Measurements from ENCODE around the gene SORCS3. TPM values are rescaled to one million over a fixed set of nuclear protein-coding genes. Genes with fewer than 3 reads are reported as not detected.

SORCS3 gene
- polyA plus RNA-seq, 3 donors: 3.6 to 5.7 (median 4.6) TPM

DNA sequence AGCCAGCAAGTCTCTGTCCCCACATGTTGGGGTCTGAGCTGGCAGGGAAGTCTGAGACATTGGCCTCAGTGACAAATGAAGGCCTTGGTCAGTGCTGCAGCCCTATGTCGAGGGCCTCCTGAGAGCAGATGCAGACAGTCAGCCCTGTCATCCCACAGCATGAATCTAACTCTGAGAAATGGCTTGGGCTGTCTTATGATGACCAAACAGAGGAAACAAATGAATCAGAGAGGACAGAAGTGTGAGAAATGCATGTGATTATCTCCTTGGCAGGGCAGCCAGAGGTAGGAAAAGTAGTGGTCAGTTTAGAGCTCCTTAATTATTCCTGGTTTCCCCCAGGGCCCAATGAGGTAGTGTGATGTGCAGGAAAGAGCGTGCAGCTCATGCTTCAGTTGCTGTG is 287.6 kb downstream of the SORCS3 start:
- no peak for DNase-seq (ENCODE audit: extremely low read depth in 1 of 11, low read depth in 9 of 11, low spot score in 4 of 11)

DNA sequence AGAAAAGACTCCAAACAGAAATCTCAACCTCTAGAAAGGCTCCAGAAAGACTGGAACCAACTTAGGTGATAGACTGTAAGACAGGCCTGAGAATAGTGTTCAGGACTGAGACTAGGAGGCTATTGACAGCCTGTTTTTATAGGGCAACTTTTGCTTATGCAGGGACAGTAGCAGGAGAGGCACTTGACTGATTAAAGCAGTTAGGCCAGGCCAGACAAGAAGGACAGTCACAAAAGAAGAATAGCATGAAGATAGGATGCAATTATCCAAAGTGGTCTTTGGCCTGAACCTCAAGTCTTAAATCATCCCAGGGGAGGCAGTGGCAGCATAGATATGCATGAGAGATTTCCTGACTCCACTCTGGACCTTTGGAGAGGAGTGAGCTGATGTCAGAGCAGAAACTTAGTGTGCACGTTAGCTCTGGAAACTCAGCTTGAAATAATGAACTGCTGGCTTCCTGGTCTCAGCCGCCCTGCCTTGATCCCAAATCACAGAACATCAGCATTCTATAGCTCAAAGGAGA is 290.6 kb downstream of the SORCS3 start:
- DNase-seq (ENCODE audit: extremely low read depth in 1 of 11, low read depth in 9 of 11, low spot score in 4 of 11): peak; percentile 11 to 67 (median 38)

DNA sequence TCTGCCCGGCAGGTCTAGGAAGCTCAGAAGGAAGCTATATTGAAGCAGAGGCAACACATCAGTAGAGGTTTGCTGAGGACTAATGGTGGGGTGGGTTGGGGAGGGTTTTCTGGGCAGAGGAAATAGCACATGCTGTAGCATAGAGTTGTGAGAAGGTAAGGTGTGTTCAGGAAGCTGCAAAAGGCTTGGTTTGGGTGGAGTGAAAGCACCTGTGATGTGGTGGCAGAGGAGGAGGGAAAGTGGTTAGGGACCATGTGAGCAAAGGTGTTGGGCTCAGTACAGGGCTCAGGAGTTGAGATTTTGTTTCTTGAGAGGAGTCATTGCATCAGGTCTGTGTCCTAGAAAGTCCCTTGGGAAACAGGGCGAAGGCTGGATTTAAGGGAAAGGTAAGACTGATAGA is 294.6 kb downstream of the SORCS3 start:
- DNase-seq (ENCODE audit: extremely low read depth in 1 of 11, low read depth in 9 of 11, low spot score in 4 of 11): no peak

DNA sequence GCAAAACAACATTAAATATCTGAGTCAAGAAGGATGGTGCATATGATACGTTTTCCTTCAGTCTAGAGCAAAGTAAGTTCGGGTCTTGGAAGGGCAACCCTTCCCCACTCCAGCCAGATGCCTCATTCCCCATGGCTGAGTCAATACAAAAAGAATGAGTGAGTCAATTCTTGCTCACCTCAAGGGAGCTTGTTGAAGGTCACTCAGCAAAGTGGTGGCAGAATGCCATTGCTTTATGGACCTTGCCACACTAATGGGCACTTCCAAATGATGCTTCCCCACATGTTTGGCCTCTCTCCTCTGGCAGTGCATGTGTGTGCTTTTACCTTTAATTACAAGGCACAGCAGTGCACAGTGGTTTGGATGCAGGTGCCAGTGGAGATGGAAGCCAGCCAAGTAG is 296.5 kb downstream of the SORCS3 start:
- DNase-seq (ENCODE audit: extremely low read depth in 1 of 11, low read depth in 9 of 11, low spot score in 4 of 11): no peak

DNA sequence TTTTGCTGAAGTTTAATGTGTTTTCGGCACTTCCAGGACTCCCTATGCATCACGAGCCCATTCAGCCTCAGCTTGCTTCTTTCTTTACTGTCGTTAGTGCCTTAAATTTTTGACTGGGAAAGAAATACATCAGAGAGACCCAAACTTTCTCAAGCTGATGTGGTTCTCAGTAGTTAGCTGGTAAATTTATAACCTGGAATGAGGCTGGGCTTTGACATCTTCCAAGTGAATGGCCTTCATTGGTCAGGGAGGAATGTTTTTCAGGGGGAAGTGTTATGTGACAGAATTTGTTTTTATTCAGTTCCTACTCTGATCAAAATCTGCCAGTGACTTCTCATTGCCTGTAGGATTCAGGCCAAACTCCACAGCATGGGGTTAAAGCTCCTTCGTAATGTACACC is 296.9 kb downstream of the SORCS3 start:
- no peak for DNase-seq (ENCODE audit: extremely low read depth in 1 of 11, low read depth in 9 of 11, low spot score in 4 of 11)

DNA sequence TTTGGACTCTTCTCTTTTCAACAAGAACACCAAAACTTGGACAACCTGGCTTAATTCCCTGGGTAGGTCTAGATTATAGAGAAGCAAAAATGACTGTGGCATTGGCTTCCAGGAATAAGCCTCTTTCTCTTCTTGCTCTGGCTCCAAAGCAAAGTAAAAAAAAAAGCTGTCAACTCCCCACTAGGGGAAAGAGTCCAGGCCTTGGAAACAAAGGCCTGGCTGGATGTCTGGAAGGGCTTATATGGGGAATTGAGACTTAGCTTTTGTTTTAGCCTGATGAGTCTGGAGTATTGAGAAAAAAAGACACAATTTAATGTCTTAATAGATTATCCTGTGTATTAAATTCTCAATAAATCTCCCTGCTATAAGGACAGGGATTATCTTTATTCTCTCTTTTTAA is 300.6 kb downstream of the SORCS3 start:
- no peak for DNase-seq (ENCODE audit: extremely low read depth in 1 of 11, low read depth in 9 of 11, low spot score in 4 of 11)

DNA sequence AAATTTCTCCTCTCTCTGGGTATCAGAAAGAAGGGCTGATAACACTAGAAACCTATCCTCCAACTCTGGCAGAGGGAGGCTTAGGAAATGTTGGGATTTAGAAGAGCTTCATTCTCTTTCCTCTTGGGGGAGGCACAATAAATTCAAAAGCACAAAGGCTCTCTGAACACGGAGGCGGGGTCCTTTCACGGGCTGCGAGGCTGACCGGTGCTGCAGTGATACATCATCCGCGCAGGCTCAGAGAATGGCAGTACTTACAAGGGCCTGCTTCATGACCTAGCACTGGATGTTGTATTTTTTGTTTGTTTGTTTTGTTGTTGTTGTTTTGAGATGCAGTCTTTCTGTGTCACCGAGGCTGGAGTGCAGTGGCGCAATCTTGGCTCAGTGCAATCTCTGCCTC is 306.2 kb downstream of the SORCS3 start:
- DNase-seq (ENCODE audit: extremely low read depth in 1 of 11, low read depth in 9 of 11, low spot score in 4 of 11): no peak

DNA sequence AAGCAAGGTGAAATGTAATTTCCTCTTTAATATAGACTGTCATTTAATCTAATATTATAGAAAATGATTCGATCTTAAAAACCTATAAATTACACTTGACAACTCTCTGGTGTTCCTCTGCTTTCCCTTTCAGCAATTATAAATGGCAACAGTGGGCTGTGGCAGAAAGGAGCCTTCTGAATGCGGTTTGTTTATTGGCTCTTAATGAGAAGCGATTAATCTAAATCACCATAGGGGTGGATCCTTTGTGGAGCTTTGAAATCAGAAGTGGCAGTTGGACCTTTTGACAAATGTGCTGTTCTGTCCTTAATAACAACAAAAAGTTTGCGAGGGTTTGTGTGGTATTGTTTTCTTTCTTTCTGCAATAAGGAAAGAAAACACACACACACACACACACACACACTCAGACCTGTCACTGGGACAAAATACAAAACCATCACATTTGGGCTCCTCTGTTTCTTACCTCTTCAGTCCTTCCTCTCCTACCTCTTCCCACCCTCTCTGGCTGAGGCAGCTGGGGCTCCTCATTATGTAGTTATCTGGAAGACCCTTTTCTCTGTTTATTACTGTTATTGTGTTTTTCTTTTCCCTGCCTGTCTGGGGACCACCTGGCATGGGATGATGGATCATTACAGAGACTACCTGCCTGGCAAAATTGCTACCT is 316.2 kb downstream of the SORCS3 start:
- no peak for DNase-seq (ENCODE audit: extremely low read depth in 1 of 11, low read depth in 9 of 11, low spot score in 4 of 11)

DNA sequence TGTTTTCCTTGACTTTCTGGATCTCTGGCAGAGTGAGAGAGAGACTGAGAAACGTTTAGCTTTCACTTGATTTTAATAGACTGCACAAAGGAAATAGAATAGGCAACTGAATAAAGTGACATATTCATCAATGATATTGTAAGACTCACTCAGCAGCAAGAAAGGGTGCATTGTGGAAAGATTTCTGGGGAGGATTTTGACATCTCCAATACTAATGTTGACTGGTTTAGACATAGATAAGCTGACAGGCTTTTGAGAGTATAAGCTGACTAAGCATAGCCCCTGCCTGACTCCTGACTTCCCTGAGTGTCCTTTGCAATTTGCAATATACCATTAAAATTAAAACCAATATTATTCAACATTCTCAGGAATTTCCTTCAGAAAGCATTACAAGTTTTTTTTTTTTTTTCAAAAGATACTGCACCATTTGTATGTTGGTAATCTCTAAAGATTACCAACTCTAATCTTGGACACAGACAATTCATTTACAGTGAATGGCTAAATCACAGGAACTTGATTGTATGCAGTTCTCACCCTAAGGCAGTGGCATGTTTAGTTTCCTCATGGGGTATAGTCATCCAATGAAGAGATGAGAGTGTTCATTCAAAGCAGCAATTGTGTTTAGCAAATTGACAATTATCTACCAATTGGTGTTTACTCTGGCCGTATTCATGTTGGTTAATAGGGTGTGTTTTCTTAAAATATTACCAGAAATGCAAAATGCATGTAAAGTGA is 325.6 kb downstream of the SORCS3 start:
- no peak for DNase-seq (ENCODE audit: extremely low read depth in 1 of 11, low read depth in 9 of 11, low spot score in 4 of 11)

DNA sequence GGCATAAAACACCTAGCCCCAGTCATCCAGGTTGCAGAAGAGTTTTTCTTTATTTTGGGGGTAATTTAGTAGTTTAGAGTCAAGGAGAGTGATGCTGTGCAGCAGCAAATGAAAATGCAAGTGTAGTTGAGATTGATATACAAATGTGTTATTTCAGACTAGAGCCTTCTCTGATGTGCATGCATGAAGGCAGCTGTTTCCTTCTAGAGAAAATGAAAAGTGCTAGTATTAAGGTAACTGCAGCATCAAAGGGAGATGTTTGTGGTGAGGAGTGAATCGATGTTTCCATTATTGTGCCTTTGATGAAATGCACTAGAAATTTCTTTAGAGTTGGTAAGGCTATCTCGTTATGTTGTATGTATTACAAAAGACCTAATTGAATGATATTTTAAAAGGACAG is 339.3 kb downstream of the SORCS3 start:
- no peak for DNase-seq (ENCODE audit: extremely low read depth in 1 of 11, low read depth in 9 of 11, low spot score in 4 of 11)

DNA sequence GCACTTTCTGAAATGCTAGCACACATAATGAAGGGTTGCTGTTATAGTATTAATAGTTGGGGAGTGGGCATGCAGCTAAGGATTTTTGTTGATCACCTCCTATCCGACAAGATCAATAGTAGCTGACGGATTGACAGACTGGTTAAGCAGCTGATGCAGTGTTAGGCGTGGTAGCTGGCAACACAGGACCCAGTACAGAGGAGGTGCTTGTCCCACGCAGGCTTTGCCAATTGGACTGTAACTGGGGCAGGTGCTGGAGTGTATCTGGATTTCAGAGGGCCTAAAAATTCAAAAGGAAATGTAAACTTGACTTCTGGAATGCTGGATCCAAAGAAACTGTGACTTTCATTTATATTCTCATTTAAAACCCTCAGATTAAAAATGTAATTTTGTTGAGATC is 340.9 kb downstream of the SORCS3 start:
- no peak for DNase-seq (ENCODE audit: extremely low read depth in 1 of 11, low read depth in 9 of 11, low spot score in 4 of 11)

DNA sequence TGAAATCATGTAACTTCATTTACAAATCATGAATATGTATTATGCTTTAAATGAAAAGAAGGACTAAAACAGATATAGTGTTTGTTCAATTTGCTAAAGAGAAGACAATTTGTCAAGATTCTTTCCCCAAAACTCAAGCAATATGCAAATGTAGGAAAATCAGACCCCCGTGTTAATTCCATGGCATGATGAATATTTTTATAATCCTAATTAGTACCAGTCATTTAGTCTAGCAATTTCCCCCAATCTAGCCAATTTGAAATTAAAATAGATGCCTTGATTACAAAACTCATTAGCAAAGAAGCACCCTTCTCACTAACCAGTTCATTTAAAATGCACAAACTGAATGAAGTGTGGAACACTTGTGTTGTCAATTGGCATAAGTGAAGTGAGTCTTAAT is 347.6 kb downstream of the SORCS3 start:
- DNase-seq (ENCODE audit: extremely low read depth in 1 of 11, low read depth in 9 of 11, low spot score in 4 of 11): no peak

DNA sequence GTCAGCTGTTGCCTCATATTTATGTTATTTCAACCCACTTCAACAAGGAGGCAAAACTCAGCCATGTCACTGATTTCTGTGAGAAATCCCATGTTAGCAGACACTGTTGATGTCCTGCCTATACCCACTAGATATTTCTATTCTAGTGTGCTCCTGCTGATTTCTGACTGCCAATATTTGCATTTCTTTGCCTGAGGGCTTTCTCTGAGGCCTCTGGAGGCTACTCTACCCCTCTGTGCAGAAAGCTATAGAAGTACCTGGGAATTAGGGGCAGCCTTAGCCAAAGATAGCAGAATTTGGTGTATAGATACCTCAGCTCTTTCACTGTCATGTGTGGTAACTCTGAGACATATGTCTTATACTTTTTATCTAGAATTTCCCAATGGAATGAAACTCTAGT is 348.8 kb downstream of the SORCS3 start:
- no peak for DNase-seq (ENCODE audit: extremely low read depth in 1 of 11, low read depth in 9 of 11, low spot score in 4 of 11)

DNA sequence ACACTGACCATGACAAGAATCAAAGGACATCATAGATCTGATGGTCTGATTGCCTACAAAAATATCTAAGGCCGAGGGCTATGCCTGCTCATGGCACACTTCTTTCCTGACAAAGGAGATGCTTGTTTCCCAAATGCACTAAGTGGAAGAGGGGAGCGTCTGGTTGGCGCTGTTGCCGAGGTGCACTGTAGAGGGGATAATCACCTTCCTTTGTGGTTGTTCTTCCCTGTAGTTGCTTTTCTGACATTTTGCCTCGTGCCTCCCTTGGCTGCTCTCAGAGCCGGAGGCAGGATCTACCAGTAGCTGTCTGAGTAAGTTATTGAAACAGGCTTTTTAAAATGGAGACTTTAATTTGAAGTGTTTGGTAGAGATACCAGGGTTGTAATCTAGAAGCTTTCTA is 352.0 kb downstream of the SORCS3 start:
- DNase-seq (ENCODE audit: extremely low read depth in 1 of 11, low read depth in 9 of 11, low spot score in 4 of 11): no peak

DNA sequence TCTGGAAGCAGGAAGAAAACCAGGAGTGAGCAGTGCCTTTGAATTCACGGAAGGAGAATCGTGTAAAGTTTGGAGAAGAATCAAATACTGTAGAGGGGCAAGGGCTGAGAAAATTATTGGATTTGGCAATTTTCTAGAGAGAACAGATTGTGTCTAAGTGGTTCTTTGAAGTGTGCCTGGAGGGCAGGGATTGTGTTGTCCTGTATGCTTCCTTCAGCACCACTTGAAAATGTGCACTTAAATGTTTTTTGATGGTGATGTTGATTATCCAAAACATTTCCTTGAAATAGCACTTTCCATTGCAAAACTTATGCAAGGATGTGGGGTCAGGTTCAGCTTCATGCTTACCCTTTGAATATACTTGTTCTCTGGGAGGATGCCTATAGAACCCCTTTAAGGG is 360.2 kb downstream of the SORCS3 start:
- no peak for DNase-seq (ENCODE audit: extremely low read depth in 1 of 11, low read depth in 9 of 11, low spot score in 4 of 11)

DNA sequence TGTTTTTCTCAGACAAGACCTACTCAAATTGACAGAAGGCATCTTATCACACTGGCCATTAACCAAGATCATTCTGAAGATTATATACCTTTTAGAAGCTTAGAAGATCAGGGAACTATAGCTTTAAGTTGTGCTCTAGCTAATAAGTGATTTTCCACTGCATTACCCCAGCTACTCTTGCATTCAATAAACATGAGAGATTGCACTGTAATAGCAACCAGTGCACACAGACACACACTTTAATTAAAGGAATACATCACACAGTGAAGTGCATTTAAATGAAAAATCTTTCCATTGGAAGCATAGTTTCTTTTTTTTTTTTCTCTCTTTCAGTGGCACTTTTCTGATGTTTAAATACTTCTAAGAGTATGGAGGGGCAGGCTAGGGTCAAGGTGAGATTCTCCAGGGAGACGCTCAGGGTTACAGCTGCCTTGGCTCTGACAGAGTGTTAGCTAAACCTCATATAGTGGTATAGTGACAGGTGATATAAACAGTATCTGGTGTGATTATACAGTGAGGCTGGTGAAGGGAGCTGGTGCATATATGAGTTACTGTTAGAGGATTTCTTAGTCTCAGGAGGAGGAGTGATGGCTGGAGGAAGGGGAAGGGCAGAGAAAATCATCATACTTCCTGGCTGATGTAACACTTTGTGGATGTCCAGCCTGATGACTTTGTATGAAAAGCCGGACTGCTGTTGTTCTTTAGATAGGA is 369.5 kb downstream of the SORCS3 start:
- DNase-seq (ENCODE audit: extremely low read depth in 1 of 11, low read depth in 9 of 11, low spot score in 4 of 11): peak in 2 of 11 donors; percentile 12 to 20

DNA sequence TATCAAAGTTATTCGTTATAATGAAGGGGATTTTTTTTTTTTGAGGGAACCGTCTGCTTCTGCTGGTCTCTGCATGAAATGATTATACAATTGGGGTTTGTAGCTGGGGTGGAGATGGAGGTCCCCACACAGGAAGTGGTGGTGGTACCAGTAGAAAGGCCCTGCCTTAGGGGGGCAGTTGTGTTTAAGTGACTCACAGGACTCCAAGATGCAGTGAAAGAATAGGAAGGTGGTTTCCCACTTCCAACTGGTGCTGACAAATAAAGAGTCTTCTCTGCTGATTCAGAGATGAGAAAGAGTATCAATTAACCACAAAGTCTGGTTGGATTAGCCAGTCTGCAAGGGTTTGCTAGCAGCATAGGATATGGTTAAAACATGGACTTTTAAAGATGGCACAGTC is 376.0 kb downstream of the SORCS3 start:
- no peak for DNase-seq (ENCODE audit: extremely low read depth in 1 of 11, low read depth in 9 of 11, low spot score in 4 of 11)

DNA sequence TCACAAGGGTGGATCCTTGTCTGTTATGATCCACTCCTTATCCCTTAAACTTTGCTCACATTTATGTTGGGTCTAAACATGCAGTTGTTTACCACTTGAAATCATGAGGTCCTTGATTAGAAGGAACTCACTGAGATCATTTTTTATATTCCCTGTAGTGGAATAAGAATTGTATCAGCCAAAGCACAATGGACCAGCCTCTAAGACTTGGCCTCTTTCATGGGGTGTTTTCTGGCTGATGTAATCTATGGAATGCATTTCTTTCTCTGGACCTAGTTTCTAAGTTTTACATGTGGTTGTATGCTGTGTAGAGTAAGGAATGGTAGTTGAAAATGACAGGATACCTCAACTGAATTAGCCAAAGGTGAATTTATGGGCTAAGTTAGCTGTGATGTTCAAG is 376.6 kb downstream of the SORCS3 start:
- no peak for DNase-seq (ENCODE audit: extremely low read depth in 1 of 11, low read depth in 9 of 11, low spot score in 4 of 11)

DNA sequence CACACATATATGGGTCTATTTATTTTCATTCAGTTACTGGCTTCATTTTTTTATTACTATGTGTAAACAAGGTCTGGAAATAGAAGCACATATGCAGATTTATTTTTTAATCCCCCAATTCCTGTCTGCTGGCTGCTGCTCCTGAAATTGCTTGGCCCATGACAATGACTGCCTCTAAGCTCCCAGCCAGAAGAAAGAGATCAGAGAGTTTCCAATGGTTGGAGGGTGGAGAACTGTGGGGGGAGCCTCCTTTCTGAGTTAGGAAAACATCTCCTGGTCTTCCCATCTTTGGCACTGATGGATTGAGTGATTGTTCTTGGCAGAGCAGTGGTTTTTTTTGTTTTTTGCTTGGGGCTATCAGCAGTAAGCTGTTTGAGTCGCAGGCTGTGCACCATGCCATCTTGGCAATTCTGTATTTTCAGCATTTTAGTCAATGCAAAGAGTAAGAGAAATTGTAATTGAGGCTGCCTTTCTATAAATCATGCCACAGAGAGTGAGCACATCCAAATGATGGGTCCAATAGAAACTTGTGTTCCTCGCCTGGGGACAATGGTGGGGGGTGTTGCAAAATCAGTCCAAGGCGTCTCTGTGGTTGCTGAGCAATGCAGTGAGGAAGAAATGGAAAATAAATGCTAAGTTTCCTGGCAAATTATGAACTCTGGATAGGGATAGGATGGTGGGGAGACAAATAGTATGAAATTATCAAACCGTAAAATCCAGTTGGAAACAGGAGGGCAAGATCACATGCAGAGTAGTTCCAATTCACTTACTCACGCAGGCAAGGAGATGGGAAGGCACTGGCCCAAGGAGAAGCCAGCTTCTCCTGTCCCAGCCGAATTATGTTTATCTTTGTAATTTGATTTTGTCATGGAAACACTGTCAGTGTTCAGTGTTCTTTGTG is 382.4 kb downstream of the SORCS3 start:
- peak in 2 of 11 donors; percentile 11 to 22 for DNase-seq (ENCODE audit: extremely low read depth in 1 of 11, low read depth in 9 of 11, low spot score in 4 of 11)

Measured in renal cortex interstitium (tissue), 11 donors.